Stomach (tissue), 4 donors: ENCODE results near the gene ZSCAN2.

Experiments
- CTCF ChIP-seq, 7 experiments: fragments of 450-650 bp in 4 of 7; fragments of 200-600 bp in 3 of 7; sonication (generic) in 3 of 7; IDR thresholded peaks; one replicate each; pipeline ENCODE4 v1.5.1; 2016 to 2019; ENCODE audit warnings: antibody characterized with exemption in 7 of 7, control low read depth in 2 of 7, mild to moderate bottlenecking in 1 of 7
- POLR2AphosphoS5 ChIP-seq, 3 donors: sonication (generic); formaldehyde crosslinking; IDR thresholded peaks; one replicate each; pipeline ENCODE4 v1.6.1; 2016; ENCODE audit warnings: antibody characterized with exemption in 3 of 3

GRCh38 chr15:84620626-84621025 lies 19.8 kb downstream of the ZSCAN2 start:
- TF ChIP-seq POLR2AphosphoS5 (IDR thresholded peaks at IDR 0.05) (no peak), CTCF (IDR thresholded peaks at IDR 0.05) (no peak)
